Fibroblast of lung (primary cell): Measurements from ENCODE around the gene C18orf63. TPM values are rescaled to one million over a fixed set of nuclear protein-coding genes. Genes with fewer than 3 reads are reported as not detected.

Source experiments
- DNase-seq, 2 donors: peaks; one replicate each; pipeline versions ENCODE4 v3.0.0 to v3.0.0-alpha.2; 2010; ENCODE audit warnings: low read depth in 2 of 2
- H2AFZ ChIP-seq: 2 replicates; pipeline ENCODE4 v1.5.1; 2012; ENCODE audit warnings: low read length, control low read depth, inconsistent platforms
- H3K27ac ChIP-seq: 2 replicates; pipeline ENCODE4 v1.5.1; 2011; ENCODE audit warnings: low read length, control low read depth; ENCODE audit not compliant: insufficient read depth
- H3K27me3 ChIP-seq: 2 replicates; pipeline ENCODE4 v1.5.1; 2011; ENCODE audit warnings: mild to moderate bottlenecking, low read length; ENCODE audit not compliant: control insufficient read depth, insufficient read depth
- H3K36me3 ChIP-seq: 2 replicates; pipeline ENCODE4 v1.5.1; 2011; ENCODE audit warnings: low read length; ENCODE audit not compliant: control insufficient read depth, insufficient read depth
- H3K4me1 ChIP-seq: 2 replicates; pipeline ENCODE4 v1.5.1; 2011; ENCODE audit warnings: low read length; ENCODE audit not compliant: control insufficient read depth, insufficient read depth; ENCODE audit errors: extremely low read depth
- H3K4me2 ChIP-seq: 2 replicates; pipeline ENCODE4 v1.5.1; 2011; ENCODE audit warnings: low read length, control low read depth; ENCODE audit not compliant: insufficient read depth; ENCODE audit errors: extremely low read depth
- H3K4me3 ChIP-seq, 4 experiments: fragments of 200-600 bp in 1 of 4; sonication (generic) in 1 of 4; replicated peaks in 1 of 4; 2 replicates each; pipeline ENCODE4 v1.5.1; 2011 to 2016; ENCODE audit warnings: low read length in 4 of 4, low read depth in 3 of 4, mild to moderate bottlenecking in 3 of 4, control low read depth in 2 of 4, inconsistent platforms in 1 of 4, mixed read lengths in 1 of 4; ENCODE audit not compliant: insufficient read depth in 1 of 4; ENCODE audit errors: control extremely low read depth in 1 of 4
- H3K79me2 ChIP-seq: 2 replicates; pipeline ENCODE4 v1.5.1; 2012; ENCODE audit warnings: mild to moderate bottlenecking, low read length, inconsistent platforms; ENCODE audit not compliant: control insufficient read depth, insufficient read depth
- H3K9ac ChIP-seq: 2 replicates; pipeline ENCODE4 v1.5.1; 2011; ENCODE audit warnings: mild to moderate bottlenecking, low read length, control low read depth; ENCODE audit not compliant: insufficient read depth
- H3K9me3 ChIP-seq: 2 replicates; pipeline ENCODE4 v1.5.1; 2012; ENCODE audit warnings: low read depth, low read length; ENCODE audit not compliant: control insufficient read depth, insufficient read depth
- H4K20me1 ChIP-seq: 2 replicates; pipeline ENCODE4 v1.5.1; 2011; ENCODE audit warnings: low read length; ENCODE audit not compliant: control insufficient read depth, insufficient read depth; ENCODE audit errors: extremely low read depth
- CTCF ChIP-seq, 2 donors: IDR thresholded peaks in 1 of 2; conservative IDR thresholded peaks in 1 of 2; 1 replicate in 1 of 2; 2 replicates in 1 of 2; pipeline ENCODE4 v1.5.1; 2011 to 2012; ENCODE audit warnings: low read length in 2 of 2, control low read depth in 1 of 2, inconsistent platforms in 1 of 2, low read depth in 1 of 2, mild to moderate bottlenecking in 1 of 2
- EZH2 ChIP-seq: IDR thresholded peaks from 2 replicates; pipeline ENCODE4 v1.5.1; 2012; ENCODE audit warnings: low read length, control low read depth, mild to moderate bottlenecking; ENCODE audit errors: missing control alignments
- polyA plus RNA-seq, 2 donors: library from polyadenylated mRNA; depleted of rRNA in 1 of 2; stranded (reverse) in 1 of 2; unstranded in 1 of 2; fragments of >200 nt; gene quantifications; 2 replicates each; pipeline ENCODE4 v1.2.1, GENCODE V29; 2011 to 2012; ENCODE audit warnings: missing spikeins in 1 of 2
- total RNA-seq: library from RNA; depleted of rRNA; stranded (reverse); fragments of >200 nt; gene quantifications from 2 replicates; pipeline ENCODE4 v1.2.1, GENCODE V29; 2014

The C18orf63 gene
- total and polyA plus RNA-seq, 2 donors (not counting 1 experiment from before 2014, with no cell fraction given): not detected

GRCh38 chr18:74400813-74401212 lies 85.2 kb downstream of the C18orf63 start:
- no peak for DNase-seq
- Histone ChIP-seq H3K4me1 (no peaks in the 10 kb centered on the region), H3K9me3 (no peaks in the 10 kb centered on the region), H3K4me2 (no peak overlapping the region), H2AFZ (no peak overlapping the region), H3K4me3 (no peak overlapping the region), H3K9ac (no peak overlapping the region), H3K79me2 (no peaks in the 10 kb centered on the region), H3K27me3 (peaks cover 7% of the 10 kb centered on the region), H3K27ac (no peak overlapping the region), H4K20me1 (no peaks in the 10 kb centered on the region), H3K36me3 (no peaks in the 10 kb centered on the region)
- TF ChIP-seq EZH2 (no peak), CTCF (conservative IDR thresholded peaks at IDR 0.05 in 1 of 2, IDR thresholded peaks at IDR 0.05 in 1 of 2; ENCODE audit: low read depth in 1 of 2, low read length in 2 of 2) (no peak)

DNA sequence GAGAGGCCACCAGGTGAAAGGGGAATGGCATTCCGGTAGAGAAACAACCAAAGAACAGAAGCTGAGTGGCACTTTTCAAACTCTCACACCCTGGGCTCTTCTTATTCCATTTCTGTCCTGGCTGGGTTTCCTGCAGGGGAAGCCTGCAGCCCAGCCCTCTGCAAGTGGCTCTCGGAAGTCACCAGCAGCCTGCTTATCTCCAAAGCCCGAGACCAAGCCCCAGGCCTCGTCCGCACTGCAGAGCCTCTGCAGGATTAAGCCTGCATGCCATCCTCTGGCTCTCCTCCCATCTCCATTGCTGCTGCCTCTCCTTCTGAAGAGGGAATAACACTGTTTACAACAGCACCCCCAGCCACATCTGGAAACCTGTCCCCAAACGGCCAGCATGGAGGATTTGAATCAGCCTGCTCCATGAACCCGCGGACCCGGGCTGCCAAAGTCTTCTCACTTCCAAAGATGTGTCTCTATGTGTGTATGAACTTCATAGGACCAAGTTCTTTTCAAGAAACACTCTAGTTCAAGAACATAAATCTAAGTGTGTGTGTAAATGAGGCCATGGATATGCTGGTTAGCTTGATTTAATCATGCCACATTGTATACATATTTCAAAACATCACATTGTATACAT lies 87.3 kb downstream of the C18orf63 start:
- Histone ChIP-seq H2AFZ (no peak overlapping the region), H4K20me1 (no peaks in the 10 kb centered on the region), H3K9me3 (no peaks in the 10 kb centered on the region), H3K36me3 (no peaks in the 10 kb centered on the region), H3K27ac (no peak overlapping the region), H3K4me3 (no peak overlapping the region), H3K4me1 (no peaks in the 10 kb centered on the region), H3K79me2 (no peaks in the 10 kb centered on the region), H3K4me2 (no peak overlapping the region), H3K9ac (no peak overlapping the region), H3K27me3 (no peaks in the 10 kb centered on the region)
- TF ChIP-seq CTCF (conservative IDR thresholded peaks at IDR 0.05 in 1 of 2, IDR thresholded peaks at IDR 0.05 in 1 of 2; ENCODE audit: low read depth in 1 of 2, low read length in 2 of 2) (no peak), EZH2 (no peak)
- no peak for DNase-seq

- Histone ChIP-seq H3K27me3 (no peaks in the 10 kb centered on the region), H3K27ac (no peak overlapping the region), H3K9me3 (no peaks in the 10 kb centered on the region), H2AFZ (no peak overlapping the region), H3K4me1 (no peaks in the 10 kb centered on the region), H3K9ac (no peak overlapping the region), H3K79me2 (no peaks in the 10 kb centered on the region), H3K4me3 (no peak overlapping the region), H4K20me1 (no peaks in the 10 kb centered on the region), H3K4me2 (no peak overlapping the region), H3K36me3 (no peaks in the 10 kb centered on the region)
- TF ChIP-seq EZH2: no peak
- TF ChIP-seq CTCF (conservative IDR thresholded peaks at IDR 0.05 in 1 of 2, IDR thresholded peaks at IDR 0.05 in 1 of 2; ENCODE audit: low read depth in 1 of 2, low read length in 2 of 2): no peak
- no peak for DNase-seq
Measured at GRCh38 chr18:74407888-74408287, 92.2 kb downstream of the C18orf63 start.

Other genes with a start within 250 kb of the C18orf63 start
- gene FBXO15, start 168.0 kb upstream of the C18orf63 start, total RNA-seq: 0.77 and 0.83 TPM in 2 replicates
- gene FBXO15, start 168.0 kb upstream of the C18orf63 start, polyA plus RNA-seq: 0.75 and 0.77 TPM in 2 replicates
- 20.1 and 21.6 TPM in 2 replicates for gene TIMM21, start 167.3 kb upstream of the C18orf63 start, total RNA-seq
- gene TIMM21, start 167.3 kb upstream of the C18orf63 start, polyA plus RNA-seq: 36.6 and 52.0 TPM in 2 replicates
- gene CYB5A, start 23.9 kb upstream of the C18orf63 start, total RNA-seq: 63.4 and 113 TPM in 2 replicates
- 111 and 150 TPM in 2 replicates for gene CYB5A, start 23.9 kb upstream of the C18orf63 start, polyA plus RNA-seq
- gene DIPK1C, start 141.5 kb downstream of the C18orf63 start, total RNA-seq: not detected in 2 replicates
- gene DIPK1C, start 141.5 kb downstream of the C18orf63 start, polyA plus RNA-seq: not detected in 2 replicates
- 40.8 and 41.8 TPM in 2 replicates for gene CNDP2, start 180.5 kb downstream of the C18orf63 start, total RNA-seq
- gene CNDP2, start 180.5 kb downstream of the C18orf63 start, polyA plus RNA-seq: 69.8 and 117 TPM in 2 replicates
- gene CNDP1, start 218.7 kb downstream of the C18orf63 start, total RNA-seq: not detected in 2 replicates
- gene CNDP1, start 218.7 kb downstream of the C18orf63 start, polyA plus RNA-seq: not detected in 2 replicates